ENCODE measurements around the gene TM9SF4.

Gene TM9SF4

DNA sequence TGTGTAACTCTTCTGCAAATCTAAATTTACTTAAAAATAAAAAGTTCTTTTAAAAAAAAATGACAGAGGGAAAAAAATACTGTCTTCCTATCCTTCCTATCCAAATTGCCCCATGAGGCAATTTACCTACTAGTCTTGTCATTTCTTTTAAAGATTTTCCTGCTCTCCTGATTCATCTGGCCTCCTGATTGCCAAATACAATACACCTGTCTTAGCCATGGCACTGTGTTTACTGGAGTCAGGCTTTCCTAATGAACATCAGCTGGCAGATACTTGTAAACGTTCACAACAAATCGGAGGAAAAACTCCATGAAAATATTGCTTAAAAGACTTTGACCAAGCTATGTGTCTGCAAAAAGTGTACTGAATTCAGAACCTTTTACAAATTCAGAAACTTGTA lies 21.5 kb downstream of the TM9SF4 start:
- DNase-seq: no peak

DNA sequence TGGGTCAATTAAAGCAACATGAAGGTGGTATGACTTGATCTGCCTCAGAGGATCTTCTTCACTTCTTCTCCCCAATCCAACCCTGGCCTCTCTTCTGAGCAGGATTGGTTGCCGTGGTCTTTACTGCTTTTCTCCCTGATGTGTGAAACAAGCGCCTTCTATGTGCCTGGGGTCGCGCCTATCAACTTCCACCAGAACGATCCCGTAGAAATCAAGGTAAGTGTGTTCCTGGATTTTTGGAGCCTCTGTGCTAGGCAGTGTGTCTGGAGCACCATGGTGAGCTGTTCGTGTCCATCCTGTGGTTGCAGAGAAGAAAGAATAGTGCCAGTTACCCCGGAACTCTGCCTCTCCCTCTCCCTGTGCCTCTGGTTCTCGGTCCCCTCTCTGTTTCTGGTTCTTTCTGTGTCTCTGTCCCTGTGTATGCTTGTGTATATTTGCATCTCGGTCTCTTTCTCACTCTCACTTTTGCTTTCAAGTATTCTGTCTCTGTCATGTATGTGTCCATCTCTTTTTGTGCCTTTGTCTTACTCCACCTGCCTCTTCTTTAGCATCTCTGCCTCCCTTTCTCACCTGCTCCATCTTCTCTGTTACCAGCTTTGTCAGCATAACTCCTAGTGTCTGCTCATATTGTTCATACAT lies 23.5 kb downstream of the TM9SF4 start:
- no peak for DNase-seq

DNA sequence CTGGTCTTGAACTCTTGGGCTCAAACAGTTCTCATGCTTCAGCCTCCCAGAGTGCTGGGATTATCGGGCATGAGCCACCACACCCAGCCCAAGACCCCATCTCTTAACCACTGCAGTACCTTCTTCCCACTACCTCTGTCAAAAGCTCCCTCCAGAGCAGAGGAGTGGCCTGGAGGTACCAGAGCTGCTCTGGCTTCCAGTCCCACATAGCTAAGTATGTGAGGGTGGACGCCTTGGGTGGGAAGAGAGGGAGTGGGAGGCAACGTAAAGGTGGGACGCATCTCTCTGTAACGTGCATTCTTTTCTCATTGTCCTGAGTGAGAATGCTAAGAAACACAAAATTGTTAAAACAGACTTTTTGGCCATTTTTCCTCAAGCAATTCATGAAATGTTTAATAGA lies 24.5 kb downstream of the TM9SF4 start:
- DNase-seq: no peak

DNA sequence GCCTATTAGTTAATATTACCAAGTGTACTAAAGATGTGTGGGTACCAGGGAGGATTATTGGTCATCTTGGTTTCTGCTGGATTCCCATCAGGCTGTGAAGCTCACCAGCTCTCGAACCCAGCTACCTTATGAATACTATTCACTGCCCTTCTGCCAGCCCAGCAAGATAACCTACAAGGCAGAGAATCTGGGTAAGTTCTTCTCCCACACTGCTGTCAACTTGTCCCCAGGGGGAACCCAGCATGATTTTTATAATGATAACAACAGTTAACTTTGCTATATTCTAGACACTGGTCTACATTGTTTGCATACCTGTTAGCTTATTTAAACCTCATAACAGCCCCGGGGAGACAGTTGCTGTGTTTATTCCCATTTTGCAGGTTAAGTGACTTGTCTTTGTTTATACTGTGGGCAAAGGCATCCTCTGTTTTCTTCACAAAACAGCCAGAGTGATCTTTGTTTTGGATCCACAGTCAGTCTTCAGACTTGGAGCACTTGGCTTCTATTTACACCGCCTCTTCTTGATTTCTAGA lies 26.5 kb downstream of the TM9SF4 start:
- no peak for DNase-seq

DNA sequence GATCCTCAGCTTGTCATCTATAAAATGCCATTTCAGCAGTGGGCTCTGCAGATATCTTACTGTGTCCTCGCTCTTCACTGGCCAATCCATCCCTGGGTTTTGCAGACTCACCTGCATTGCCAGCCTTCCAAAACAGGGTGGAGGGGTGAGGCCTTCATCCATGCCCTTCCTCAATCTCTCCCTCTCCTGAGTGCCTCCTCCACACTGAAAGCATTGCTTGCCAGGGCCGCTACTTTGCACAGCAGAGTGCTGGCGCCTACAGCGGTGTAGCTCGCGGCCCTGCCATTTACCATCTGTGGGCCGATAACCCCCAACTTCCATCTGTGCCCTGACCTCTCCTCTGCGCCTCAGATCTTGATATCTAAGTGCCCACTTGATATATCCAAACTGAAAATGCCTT lies 29.4 kb downstream of the TM9SF4 start:
- DNase-seq: no peak

DNA sequence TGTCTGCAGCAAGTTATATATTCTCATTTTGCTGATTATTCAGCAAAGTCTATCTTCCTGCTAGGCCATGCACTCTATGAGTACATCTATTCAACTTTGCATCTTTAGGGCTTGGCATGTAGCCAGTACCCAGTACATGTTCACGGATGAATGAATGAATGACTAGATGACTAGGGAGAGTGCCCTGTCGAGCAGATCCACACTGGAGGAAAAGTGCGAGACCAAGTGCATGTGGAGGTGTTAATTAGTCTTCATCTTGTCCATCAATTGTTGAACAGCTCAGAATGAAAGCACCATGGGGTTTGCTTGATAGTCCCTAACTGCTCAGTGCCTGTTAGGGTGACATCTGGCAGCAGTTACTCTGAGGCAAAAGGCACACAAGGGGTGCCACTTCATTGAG lies 30.4 kb downstream of the TM9SF4 start:
- DNase-seq: no peak

DNA sequence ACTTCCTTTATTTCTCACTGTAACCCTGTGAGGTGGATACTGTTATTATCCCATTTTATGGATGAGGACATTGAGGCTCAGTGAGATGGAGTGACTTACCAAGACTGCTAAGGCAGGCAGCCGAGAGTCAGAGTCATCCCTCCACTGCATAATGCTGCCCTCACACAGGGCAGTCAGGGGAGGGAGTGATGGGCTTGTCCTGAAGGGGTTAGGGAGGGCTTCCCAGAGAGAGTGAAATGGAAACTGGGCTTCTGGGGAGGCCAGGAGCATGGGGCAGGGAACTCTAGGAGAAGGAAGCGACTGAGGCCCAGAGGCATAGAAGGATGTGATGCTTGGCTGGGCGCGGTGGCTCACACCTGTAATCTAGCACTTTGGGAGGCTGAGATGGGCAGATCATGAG lies 31.1 kb downstream of the TM9SF4 start:
- DNase-seq: no peak

DNA sequence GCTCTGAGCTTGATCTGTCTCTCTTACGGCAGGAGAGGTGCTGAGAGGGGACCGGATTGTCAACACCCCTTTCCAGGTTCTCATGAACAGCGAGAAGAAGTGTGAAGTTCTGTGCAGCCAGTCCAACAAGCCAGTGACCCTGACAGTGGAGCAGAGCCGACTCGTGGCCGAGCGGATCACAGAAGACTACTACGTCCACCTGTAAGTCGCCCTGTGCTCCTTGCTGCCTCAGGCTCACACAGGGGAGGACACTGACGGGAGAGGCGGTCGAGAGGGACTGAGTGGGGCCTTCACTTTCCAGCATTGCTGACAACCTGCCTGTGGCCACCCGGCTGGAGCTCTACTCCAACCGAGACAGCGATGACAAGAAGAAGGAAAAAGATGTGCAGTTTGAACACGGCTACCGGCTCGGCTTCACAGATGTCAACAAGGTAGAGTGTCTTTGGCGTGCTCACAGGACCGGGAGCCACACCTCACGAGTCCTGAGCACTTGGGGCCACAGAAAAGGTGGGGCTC lies 32.0 kb downstream of the TM9SF4 start:
- DNase-seq: no peak

DNA sequence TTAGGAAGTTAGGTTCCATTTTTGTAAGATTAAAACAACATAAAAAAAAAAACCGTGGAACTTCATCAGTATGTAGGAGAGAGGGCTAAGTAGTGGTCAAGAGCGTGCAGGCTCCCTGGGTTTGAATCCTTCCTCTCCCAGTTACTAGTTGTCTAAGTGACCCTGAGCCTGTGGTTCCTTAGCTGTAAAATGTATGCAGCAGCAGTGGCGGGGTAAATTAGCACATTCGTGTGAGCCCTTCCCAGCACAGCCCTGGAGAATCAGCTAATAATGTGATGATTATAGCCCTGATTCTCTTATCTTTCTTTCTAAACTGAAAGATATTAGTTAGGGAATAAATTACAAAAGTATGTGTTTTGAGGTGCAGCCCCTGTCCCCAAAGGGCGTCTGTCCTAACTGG lies 32.6 kb downstream of the TM9SF4 start:
- no peak for DNase-seq

DNA sequence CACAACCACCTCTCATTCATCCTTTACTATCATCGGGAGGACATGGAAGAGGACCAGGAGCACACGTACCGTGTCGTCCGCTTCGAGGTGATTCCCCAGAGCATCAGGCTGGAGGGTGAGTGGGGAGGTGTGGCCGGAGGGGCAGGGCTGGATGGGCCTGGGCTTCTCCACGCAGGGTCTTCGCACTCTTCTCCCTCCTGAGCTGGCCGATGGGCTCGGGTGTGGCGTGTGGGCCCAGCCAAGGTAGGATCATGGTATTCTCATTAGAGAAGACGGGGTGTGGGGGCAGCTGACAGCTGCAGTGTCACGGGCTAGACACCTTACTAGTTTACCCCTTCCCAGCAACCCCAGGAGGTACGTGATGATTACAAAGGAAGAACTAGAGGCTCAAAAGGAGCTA lies 33.5 kb downstream of the TM9SF4 start:
- DNase-seq: no peak

DNA sequence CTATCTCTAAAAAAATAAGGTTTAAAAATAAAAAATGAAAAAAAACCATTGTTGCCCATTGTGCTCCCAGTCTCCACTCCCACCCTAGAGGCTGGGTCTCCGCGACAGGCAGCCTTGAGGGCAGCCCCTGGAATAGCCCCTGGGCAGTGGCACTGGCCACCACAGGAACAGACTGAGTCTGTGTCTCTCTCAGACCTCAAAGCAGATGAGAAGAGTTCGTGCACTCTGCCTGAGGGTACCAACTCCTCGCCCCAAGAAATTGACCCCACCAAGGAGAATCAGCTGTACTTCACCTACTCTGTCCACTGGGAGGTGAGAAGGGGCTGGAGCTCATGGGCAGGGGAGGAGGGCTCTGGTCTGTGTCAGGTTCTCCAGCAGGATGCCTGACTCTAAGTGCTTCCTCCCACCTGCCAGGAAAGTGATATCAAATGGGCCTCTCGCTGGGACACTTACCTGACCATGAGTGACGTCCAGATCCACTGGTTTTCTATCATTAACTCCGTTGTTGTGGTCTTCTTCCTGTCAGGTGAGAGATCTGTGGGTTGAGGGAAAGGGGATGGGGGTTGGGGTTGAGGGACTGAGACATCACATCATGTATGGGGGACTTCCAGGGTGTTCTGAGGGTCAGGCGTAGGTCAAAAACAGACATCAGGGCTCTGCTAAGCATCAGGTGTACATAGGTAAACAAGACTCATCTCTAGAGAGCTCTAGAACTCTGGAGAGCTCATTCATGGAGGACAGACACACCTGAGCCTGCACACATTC lies 35.6 kb downstream of the TM9SF4 start:
- no peak for DNase-seq

DNA sequence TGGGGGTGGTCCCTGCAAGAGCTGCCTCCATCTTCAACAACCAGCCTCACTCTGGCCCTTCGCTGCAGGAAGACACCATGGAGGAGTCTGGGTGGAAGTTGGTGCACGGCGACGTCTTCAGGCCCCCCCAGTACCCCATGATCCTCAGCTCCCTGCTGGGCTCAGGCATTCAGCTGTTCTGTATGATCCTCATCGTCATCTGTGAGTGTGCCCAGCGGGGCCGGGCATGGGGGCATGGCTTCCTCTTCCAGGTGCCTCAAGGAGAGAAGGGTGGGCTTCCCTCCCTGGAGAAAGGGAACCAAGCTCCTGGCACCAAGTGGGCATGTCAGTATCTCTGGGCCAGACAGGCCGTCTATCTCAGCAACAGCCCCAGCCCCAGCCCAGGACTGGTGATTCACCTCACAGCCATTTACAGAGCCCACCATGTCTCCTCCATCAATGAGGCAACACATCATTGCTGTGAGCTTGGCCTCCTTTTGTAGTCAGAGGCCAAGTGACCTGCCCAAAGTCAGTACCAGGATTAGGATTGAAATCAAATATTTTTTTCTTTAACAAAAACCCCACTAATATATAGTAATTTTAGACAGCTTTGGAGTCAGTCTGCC lies 40.2 kb downstream of the TM9SF4 start:
- DNase-seq: no peak

DNA sequence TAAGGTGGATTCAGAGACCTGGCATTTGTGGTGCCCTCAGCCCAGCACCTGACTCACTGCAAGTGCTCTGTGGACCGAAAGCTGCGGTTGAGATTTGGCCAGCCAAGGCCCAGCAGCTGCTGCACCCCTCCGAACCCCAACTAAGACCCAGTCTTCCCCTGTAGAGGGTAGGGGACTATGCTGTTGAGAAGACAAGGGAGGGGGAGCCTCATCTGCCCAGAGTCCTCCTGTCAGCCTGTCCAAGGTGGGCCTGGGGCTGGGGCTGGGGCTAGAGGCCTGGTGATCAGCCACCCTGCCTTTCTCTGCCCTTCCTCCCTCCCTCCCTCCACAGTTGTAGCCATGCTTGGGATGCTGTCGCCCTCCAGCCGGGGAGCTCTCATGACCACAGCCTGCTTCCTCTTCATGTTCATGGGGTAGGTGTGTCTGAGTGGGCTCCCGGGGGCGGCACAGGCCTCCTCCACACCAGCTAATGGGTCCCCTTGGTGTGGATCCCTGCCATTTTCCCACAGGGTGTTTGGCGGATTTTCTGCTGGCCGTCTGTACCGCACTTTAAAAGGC lies 40.9 kb downstream of the TM9SF4 start:
- DNase-seq: no peak

DNA sequence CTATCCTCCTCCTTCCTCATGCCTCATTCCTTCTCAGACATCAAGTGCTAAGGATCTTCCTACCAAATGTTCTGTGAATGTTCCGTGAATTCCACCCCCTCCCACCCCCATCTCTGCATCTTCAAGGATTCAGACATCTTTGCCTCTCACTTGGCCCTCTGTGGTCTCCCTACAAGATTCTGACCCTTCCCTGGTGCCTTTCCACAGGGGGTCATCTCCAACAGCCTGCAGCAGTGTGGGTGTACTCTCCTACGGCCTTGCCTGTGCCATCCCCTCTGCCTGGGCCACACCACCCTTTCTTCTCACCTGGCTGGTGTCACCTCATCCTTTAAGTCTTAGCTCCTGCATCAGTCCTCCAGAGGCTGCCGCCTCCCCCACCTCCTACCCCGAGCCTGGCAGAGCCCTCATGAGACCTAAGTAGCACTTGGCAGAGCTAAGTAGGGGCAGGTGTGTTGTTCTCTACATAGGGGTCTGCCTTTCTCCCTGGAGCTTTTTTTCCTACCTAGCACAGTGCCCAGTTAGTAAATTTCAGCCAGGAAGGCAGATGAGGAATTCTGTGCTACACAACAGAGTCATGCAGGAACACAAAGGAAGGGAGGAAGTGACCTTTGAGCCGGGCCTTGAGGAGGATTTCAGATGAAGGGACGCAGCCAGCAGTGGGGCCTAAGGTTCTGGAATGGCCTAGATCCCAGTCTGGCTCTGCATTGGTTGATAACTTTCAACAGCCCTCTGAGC lies 43.1 kb downstream of the TM9SF4 start:
- no peak for DNase-seq

DNA sequence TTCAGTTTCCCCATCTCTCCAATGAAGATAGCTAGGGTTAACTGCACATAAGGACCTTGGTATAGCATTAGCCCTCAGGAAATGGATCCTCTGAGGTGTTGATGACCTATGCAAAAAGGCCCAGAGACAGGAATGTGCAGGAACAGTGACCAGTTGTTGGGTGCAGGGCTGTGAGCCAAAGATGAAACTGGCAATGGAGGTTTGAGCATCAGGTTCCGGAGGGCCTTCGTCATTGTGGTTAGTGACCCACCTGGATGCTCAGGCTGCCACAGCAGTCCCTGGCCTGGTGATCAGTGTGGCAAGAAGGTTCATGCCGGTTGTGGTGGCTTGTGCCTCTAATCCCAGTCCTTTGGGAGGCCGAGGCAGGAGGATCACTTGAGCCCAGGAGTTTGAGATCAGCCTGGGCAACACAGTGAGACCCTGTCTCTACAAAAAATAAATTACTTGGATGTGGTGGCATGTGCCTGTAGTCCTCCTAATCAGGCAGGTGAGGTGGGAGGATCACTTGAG lies 43.7 kb downstream of the TM9SF4 start:
- no peak for DNase-seq

DNA sequence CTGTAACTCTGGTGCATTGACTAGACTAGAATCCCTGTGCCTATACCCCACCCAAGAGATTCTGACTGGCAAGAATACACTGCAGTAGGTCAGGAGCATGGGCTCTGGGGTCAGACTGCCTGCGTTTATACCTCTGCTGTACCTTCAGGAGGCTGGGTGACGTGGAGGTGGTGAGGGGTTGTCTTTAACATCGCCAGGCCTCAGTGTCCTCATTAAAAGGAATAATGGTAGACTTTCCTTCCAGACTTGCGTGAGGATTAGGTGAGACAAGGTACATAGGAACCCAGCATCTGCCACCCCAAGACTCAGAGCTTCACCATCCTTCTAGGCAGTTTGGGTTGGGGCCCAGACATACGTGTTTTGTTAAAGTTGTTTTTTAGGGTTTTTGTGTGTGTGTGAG lies 44.3 kb downstream of the TM9SF4 start:
- no peak for DNase-seq

DNA sequence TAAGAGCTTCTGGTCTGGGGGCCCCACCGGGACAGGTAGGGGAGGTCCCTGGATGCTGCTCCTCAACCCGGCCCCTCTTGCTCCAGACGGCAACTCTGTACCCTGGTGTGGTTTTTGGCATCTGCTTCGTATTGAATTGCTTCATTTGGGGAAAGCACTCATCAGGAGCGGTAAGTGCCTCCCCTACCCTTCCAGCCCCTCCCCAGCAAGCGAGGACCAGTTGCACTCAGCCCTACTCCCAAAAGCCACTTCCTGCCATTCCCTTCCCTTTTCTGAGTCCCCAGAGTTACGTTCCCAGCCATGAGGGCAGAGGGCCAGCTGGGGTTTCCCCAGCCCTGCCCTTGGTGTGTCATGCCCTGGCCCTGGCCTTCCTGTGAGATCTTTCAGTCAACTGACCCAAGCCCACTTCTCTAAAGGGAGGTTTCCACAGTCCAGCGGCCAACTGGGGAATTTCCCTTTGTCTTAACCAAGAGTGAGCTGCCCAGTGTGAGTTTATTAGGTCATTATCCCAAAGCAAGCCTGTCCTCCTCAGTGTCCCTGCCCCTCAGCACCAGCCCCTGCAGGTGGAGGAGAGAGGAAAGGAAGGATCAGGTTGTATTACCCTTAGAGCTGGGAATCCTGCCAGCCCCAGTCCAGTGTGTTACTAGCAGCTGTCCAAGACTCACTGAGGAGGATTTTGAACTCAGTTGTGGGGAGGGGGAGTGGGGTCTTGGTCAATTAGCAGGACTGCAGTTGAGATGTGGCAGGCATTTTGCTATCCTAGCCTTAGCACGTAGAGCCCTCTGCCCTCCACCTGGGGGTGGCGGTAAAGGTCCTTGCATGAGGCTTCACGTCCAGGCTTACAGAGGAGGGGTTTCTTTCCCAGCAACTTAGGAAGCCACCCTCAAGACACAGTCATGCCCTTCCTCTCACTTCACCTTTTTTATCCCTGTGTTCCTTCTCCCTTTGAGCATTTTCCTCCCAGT lies 45.8 kb downstream of the TM9SF4 start:
- DNase-seq: peak; percentile 94

DNA sequence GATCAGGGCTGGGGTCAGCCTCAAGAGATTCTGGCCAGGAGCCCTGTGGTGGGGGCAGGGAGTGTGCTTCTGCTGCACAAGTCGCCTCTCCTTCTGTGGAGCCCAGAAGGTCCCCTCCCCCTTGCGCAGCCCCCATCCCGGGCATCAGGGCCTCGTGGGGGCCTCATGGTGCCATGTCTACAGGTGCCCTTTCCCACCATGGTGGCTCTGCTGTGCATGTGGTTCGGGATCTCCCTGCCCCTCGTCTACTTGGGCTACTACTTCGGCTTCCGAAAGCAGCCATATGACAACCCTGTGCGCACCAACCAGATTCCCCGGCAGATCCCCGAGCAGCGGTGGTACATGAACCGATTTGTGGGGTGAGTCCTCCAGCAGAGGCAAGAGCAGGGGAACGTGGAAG lies 48.1 kb downstream of the TM9SF4 start:
- no peak for DNase-seq

DNA sequence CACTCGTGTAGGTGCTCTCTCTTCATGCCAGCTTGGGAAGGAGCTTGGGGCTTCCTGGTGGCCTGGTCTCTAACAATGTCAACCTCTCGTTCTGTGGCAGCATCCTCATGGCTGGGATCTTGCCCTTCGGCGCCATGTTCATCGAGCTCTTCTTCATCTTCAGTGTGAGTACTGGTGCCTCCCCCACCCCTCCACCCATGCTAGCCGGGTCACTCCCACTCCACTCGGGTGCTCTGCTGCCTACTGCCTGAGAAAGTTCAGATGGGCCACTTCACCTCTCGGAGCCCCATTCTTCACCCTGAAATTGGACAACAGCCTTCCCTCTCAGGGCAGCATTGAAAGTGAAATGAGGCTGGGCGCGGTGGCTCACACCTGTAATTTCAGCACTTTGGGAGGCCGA lies 48.8 kb downstream of the TM9SF4 start:
- DNase-seq: no peak

DNA sequence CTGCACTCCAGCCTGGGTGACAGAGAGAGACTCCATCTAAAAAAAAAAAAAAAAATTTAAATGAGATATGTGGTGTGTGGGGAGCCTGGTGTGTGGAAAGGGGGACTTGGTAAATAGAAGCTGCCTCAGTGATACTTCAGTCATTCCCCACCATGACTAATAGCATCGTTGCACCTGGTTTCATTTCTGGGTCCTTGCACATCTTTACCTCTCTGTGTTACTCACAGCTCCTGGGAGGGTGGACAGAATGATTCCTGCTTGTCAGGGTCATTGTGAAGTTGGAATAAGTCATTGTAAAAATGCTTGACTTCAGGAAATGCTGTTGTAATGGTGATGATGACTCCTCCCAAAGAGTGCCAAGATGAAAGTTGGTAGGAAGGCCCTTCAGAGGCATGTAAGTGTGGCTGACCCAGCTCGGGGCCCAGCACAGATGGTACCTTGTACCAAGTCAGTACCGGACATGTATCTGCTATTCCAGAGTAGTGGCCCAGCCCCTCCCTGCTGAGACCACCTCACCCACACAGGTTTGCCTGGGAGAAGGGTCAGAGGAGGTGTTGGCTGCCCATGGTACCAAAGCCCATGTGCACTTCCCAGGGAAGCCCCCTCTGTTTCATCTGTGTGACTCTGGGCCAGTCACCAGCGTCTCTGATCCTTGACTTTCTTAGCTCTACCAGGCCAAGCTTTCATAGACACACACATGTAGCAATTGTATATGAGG lies 49.6 kb downstream of the TM9SF4 start:
- no peak for DNase-seq

DNA sequence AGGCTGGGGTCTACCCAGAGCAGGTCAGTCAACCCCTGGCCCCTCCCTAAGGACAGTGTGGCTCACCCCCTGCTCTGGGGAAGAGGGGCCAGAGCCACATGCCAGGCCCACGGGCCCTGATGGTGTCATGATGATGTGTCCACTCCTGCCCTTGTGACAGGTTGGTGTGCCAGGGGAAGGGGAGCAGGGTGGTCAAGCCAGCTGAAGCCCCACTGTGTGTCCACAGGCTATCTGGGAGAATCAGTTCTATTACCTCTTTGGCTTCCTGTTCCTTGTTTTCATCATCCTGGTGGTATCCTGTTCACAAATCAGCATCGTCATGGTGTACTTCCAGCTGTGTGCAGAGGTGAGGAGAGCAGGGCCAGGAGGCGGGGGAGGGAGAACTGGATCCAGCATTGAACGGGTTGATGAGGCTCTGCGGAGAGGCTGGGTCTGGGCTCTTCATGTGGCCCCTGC lies 50.3 kb downstream of the TM9SF4 start:
- DNase-seq: no peak
